GM04504 (cell line): Measurements from ENCODE around the gene ITPRIPL2.

Source experiments
- DNase-seq: peaks from one replicate; pipeline ENCODE4 v3.0.0-alpha.2; 2012; ENCODE audit warnings: low read depth

Gene ITPRIPL2

DNA sequence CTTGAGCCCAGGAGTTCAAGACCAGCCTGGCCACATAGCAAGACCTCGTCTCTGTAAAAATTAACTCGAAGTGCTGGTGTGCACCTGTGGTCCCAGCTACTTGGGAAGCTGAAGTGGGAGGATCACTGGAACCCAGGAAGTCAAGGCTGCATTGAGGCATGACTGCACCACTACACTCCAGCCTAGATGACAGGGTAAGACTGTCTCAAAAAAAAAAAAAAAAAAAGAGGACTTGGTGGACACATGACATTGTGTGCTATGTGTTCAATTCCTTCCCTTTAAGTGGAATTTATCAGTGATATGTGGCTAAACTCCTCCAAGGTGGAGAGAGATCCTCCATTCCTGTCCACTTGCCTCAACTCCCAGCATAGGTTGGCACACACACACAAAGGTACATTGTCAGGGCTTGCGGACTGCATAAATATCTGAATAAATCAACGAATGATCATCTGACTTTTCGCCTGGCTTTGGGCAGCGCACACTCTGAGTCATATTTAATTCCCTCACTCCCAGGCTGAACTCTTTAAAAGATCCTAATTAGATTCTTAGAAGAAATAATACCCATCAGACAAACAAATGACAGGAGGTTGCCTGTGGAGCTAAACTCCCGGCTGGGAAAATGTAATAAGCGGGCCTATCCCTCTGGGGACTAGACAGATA, 29.3 kb downstream of the ITPRIPL2 start:
- DNase-seq, result no peak

DNA sequence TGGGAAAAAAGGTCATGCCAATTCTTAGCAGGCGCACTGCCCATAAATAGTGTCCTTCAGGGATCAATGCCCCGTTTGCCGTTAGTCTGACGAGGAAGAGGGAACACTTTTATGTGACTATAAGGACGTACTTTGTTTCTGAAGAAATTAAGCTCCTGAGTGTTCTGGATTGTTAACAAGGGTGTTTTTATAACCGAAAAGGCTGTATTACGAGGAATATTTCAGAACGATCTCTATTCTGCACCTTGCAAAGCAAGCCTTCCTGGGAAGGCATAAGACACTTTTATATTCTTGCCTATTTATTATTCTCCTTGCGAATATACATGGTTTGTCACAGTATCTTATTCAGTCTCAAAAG, 29.8 kb downstream of the ITPRIPL2 start:
- DNase-seq, result no peak

DNA sequence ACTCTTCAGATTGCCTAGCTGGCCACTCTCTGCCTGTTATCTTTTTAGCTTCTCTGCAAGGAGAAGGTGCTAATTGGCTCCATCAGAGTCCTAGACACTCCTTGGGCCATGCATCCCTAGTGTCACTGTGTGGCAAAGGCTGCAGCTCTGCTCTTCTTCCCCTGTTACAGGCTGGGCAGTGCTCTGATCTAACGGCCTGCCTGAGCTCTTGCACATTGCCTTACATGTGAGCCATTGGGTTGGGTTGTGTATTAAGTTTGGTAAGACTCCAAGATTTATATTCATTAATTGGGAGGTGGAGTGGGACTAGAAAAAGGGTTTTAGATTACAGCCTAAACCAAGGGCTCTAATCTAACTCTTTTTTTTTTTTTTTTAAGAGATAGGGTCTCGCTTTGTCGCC, 31.2 kb downstream of the ITPRIPL2 start:
- DNase-seq, result no peak

DNA sequence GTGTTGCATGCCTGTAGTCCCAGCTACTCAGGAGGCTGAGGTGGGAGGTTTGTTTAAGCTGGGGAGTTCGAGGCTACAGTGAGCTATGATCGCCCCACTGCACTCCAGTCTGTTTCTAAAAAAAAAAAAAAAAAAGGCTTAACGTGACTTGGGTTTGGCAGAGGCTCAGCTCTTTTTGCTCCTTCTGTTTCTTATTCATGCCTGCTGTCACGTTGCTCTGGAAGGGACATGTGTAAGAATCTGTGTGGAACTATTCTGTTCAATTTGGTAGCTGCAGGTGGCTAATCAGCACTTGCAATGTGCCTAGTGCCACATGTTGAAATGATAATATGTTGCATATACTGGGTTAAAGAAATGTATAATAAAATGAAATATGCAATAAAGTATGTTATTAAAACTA, 33.4 kb downstream of the ITPRIPL2 start:
- no peak for DNase-seq

DNA sequence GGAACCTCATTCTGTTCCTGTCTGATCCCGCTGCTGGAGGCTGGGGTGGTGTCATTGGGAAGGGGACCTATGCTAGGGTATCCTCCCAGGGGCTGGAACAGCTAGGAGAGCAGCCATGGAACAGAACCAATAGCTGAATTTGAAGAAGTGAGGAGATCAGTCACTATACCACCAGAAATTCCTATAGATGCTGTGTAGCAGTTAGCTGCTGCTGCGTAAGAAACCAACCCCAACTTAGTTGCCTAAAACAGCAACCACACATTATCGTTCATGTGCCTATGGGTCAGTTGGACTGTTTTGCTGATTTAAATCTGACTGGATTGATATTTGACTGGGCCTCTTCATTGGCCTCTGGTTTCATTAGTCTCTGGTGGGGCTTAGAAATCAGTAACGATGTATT, 33.9 kb downstream of the ITPRIPL2 start:
- DNase-seq, result no peak

DNA sequence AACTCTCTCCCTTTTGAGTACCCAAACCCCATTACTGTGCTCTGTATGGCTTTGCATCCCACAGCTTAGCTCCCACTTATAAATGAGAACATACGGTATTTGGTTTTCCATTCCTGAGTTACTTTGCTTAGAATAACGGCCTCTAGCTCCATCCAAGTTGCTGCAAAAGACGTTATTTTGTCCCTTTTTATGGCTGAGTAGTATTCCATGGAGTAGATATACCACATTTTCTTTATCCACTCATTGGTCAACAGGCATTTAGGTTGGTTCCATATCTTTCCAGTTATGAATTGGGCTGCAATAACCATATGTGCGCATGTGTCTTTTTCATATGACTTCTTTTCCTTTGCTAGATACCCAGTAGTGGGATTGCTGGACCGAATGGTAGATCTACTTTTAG, 34.4 kb downstream of the ITPRIPL2 start:
- DNase-seq, result no peak

DNA sequence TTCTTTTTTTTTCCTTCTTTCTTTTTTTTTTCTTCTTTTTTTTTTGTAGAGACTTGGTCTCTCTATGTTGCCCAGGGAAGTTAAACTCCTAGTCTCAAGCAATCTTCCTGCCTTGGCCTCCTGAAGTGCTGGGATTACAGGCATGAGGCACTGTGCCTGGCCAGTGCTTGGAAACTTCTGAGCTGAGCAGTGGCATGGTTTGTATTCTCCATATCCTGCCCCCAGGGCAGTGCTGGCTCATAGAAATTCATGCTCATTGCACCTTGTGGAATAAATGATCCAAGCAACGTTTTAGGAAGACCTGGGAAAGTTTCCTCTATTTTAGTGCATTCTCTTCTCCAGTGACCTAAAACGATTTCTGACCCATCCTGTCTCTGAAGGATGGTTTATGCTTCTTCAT, 37.5 kb downstream of the ITPRIPL2 start:
- DNase-seq, result no peak

DNA sequence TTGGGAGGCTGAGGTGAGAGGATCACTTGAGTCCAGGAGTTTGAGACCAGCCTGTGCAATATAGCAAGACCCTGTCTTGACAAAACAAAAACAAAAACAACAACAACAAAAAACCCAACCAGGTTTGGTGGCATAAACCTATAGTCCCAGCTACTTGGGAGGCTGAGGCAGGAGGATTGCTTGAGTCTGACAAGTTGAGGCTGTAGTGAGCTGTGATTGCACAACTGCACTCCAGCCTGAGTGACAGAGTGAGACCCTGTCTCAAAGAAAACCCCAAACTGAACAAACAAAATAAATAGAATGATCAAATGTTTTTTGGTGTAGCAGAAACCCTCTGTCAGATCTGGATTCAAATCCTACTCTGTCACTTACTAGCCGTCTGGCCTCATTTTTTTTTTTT, 38.3 kb downstream of the ITPRIPL2 start:
- no peak for DNase-seq

DNA sequence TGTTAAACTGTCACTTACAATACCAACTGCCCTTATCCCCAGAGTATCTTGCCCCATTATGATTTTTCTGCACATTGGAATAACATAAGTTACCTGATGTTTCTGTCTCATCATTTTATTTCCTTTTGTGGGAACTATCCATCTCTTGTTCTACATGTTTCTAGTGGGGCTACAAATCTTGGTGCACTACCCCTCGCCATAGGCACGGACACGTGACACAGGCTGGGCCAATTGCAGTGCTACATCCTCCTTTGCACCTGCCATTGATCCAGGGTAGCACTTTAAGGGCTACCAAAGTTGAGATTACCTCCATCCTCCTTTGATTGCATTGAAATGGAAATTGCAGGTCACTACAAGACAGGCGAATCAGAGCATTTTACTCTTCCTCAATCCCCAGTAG, 40.1 kb downstream of the ITPRIPL2 start:
- DNase-seq, result no peak

DNA sequence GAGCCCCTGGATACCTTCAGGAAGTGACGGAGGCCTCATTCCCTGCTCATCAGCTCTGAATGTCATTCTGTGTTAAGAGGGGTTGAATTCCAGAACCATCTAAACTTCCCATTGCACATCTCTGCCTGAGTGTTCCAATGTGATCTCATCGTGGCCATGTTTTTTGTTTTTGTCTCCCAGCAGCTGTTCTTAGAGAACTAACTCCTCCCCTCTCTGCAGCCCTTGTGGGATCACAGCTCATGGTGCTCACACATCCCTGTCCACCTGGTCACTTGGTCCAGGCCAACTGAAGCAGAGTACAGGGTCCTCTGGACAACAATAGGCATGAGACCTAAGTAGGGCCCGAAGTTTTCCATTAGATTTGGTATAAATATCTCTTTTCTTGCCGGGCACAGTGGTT, 48.3 kb downstream of the ITPRIPL2 start:
- no peak for DNase-seq

DNA sequence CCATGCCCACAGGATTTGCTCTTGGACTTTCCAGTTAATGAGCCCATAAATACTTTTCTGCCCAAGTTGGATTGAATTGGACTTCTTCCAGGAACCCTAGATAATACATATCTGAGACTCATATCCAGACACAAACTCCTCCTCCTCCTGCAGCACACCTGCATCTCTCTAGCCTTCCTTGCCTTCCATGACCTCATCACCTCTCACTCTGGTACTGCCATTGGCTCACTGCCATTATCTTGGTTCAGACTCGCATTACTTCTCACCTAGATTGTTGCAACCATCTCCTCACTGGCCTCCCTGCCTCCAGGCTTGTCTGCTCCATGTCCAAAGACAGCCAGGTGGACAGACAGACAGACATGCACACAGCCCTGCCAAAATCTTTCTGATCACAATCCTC, 49.5 kb downstream of the ITPRIPL2 start:
- no peak for DNase-seq

DNA sequence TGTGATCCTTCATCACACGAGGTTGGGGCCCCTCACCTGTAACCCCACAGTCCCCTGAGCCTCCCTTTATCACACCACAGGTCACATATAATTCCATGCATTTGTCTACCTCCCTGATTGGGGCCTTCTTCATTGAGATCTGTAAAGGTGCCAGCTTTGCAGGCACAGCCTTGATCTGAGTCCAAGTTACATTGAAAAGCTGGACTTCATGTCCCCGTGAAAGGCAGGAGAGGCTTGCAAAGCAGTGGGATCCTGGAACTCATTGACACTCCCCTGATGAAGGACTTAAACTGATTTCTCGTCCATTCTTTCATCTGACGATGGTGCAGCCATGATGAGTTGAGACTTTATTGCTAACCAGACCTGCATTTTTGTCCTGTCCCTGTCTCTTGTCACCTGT, 50.5 kb downstream of the ITPRIPL2 start:
- DNase-seq, result no peak

DNA sequence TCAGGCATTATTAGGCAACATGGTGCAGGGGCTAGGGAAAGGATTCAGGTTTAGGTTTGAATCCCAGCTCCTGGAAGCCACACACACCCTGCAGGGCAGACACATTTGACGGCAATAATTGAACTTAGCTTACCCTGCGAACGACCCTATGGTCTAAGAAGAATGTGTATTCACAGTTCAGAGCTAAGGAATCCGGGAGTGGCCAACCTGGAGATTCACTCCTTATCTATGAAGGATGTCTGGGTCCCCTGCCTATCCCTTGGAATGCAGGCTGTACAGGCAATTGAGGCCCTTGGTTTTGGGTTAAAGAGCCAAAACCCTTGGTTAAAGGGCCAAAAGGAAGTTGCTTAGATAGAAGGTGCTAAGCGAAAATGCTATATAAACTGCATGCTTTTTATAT, 51.3 kb downstream of the ITPRIPL2 start:
- DNase-seq, result no peak

DNA sequence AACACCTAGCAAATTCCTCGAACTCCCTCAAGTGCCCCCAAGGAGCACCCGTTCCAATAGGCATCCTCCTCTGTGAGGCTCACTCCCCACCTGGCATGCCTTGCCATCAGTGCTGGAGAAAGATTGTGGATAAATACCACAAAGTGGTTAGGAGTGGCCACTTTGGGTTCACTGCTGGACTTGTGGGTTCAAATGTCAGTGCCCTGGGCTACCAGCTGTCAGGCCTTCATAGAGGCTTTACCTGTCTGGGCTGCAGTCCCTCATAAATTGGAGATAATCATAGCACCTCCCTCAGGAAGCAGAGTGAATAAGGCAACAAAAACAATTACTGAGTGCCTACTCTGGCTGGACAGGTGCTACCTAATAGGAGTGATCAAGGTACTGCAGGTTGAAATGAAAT, 52.7 kb downstream of the ITPRIPL2 start:
- no peak for DNase-seq

DNA sequence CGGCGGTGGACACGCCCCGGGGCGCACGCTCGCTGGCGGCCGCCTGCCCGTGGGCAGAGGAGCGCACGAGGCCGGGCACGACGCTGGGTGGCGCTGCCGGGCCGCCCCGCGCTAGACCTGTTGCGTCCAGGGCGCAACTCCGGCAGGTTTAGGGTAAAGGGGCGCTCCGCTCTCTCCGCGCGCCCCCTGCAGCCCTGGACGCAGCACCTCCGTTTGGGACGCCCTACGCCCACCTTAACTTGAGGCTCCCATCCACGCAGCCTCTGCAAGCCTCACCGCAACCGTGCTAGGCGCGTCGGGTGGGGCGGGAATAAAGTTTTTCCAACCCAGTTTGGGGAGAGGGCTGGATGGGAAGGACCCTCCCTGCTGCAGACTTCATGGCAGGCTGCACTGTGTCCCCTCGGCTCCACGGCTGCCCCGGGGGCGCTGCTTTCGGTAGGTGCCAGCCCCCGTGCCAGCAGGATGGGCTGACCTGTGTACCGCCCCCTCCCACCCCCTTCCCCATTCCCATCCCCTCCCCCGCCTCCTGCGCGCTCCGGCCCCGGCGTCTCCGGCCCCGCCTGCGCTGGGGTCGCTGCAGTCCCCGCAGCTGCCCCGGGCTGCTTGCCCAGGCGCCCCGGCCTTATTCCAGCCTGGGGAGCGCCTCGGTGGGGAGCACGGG, 54.1 kb downstream of the ITPRIPL2 start, which contains the start of gene SYT17:
SYT17 (plus strand) TSS at position 531 of the 661 bp plus-strand sequence. CDS start 407 bp downstream, outside the sequence.
- DNase-seq, result no peak

DNA sequence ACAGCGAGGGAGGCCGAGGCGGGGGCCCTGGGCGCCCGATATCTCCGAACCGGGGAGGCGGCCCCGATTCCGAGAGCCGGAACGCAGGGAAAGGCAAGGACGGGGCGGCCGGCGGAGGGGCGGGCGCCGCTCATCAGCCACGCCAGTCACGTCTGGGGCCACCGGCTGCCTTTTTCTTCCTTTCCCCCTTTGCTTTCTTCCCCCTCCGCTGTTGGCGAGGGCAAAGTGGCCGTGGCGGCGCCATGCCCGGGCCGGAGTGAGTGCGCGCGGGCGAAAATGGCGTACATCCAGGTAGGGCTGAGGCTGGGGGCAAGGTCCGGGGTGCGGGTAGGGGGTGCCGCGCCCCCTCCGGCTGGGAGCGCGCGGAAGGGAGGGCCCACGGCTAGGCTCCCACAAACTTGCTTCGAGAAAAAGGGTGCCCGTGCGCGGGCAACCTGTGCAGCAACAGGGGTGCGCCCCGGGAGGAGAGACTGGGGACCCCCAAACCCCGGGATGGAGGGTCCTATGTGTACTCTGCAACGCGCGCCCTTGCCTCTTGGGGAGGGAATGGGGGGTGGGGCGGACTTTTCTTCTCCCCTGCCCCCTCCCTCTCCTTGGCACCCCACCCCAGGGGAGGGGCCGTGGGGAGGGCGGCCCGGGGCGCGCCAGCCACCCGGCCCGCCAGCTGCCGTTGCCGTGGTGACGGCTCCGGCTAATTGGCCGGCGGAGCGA, 54.8 kb downstream of the ITPRIPL2 start:
- DNase-seq, result no peak

DNA sequence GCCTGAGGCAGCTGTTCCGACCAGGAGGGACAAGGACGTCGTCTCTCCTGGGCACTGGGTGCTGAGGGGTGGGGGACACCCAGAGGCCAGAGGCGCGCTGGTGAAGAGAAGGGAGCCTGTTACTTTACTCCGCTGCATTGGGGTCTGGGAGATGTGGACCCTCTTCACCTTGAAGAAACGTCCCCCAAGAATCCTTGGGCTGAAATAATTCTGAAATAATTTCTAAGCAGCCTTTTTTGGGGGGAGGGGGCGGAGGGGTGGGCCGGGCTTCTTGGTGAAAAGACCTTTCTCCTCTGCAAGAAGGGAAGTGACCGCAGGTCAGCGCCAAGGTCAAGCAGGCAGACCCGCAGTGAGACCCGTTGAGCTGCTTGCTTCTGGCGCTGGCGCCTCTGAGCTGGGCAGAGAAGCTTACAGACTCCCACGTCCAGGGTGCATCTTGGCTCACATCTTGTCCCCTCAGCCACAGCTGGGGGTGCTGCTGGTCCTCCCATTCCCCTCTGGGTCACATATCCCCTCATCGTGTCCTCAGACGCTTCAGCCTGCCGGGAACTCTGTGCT, 55.4 kb downstream of the ITPRIPL2 start:
- DNase-seq, result no peak

DNA sequence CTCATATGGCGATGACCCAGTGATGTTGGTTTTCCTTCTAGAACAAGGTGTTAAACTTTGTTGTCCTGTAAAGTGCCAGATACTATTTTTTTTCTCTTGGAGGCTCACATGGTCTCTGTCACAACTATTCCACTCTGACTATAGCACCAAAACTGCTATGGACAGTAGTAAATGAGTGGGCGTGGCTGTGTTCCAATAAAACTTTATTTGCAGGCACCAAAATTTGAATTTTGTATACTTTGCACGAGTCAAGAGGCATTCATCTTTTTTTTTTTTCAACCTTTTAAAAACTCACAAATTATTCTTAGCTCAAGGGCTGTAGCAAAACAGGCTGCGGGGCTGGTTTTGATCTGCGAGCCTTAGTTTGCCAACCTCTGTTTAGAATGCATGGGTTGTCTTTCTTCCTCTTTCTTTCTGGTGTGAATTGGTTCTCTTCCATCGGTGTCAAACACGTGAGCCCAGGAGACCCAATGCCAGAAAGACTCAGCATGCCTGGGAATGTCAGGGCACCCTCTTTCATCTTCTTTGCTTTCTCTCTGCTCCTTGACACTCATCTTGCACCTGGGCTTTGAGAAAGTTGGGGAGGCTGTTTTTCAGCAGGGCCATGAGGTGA, 56.4 kb downstream of the ITPRIPL2 start:
- no peak for DNase-seq
